WI38 (cell line): ENCODE measurements around the gene MYO9A.
A peak's percentile ranks its signal among the peaks of the same experiment; 100 is the strongest.

Experiments used
- H3K4me3 ChIP-seq: 2 replicates; pipeline ENCODE4 v1.5.1; 2011; ENCODE audit warnings: low read depth, mild to moderate bottlenecking, control low read depth, low read length
- TF ChIP-seq, protein P1 (sequence below): IDR thresholded peaks from 2 replicates; pipeline ENCODE4 v1.5.1; 2012; ENCODE audit warnings: low read depth, mild to moderate bottlenecking, control low read depth, low read length

The MYO9A gene

DNA sequence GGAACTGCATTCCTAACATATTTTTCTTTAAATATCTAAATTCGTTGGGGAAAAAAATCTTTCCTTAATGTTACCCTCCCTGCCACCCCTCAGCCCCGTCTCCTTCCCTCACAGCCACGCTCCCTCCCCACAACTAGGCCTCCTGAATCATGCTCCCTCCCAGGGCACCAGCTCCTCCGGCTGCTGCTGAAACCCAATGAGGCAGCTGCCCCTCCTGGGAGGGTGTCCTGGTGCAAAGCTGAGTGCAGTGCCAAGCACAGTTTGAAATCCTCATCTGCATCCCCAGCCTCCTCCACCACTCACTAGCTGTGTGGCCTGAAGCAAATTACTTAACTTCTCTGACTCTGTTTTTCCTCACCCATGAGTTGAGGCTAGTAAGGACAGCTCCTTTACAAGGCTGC, 310.3 kb downstream of the MYO9A start:
- TF ChIP-seq, protein P1, sequence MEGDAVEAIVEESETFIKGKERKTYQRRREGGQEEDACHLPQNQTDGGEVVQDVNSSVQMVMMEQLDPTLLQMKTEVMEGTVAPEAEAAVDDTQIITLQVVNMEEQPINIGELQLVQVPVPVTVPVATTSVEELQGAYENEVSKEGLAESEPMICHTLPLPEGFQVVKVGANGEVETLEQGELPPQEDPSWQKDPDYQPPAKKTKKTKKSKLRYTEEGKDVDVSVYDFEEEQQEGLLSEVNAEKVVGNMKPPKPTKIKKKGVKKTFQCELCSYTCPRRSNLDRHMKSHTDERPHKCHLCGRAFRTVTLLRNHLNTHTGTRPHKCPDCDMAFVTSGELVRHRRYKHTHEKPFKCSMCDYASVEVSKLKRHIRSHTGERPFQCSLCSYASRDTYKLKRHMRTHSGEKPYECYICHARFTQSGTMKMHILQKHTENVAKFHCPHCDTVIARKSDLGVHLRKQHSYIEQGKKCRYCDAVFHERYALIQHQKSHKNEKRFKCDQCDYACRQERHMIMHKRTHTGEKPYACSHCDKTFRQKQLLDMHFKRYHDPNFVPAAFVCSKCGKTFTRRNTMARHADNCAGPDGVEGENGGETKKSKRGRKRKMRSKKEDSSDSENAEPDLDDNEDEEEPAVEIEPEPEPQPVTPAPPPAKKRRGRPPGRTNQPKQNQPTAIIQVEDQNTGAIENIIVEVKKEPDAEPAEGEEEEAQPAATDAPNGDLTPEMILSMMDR = no peak
- H3K4me3 ChIP-seq = no peak overlapping the region

DNA sequence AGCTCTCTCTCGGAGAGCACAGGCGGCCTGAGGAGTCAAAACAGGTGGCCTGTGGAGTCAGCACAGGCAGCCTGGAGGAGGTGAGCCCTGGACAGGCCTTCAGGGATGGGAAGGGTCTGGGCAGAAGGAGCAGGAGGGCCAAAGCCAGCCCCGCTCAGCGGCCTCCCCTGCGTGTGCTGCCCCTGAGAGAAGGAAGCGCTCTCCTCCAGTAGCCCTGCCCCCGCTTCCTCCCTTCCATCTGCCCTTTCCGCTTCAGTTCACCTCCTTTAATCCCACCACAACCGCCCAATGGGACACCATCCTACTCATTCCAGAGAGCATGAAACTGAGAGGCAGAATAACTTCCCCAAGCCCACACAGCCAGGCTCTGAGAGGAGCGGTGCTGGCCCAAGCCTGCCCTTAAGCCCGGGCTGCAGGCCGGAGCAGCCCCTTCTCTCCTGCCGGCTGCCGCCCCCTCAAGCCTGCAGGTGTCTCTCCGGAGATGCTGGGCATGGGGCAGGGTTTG, 310.8 kb downstream of the MYO9A start:
- TF ChIP-seq, protein P1 = no peak
- H3K4me3 ChIP-seq = no peak overlapping the region

DNA sequence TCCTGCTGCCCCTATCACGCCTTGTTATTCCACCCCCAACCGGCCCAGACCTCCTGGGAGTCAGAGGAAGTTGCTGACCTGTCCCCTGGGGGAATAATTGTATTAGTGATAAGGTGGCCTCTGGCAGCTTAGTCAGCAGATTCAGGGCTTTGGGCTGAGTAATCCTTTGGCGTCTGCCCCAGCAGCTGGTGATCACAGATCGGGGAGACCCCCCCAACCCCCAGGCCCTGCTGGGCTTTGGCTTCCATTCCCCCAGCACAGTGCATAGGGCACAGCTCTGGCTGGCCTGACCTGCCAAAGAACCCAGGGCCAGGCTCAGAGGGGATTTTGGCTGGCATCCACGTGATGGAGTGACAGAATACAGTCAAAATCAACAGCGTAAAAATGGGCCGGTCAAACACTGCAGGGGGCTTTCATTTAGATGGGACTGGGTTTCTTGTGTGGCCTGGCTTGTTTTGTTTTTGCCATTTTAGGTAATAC, 311.5 kb downstream of the MYO9A start:
- TF ChIP-seq, protein P1 = no peak
- H3K4me3 ChIP-seq = no peak overlapping the region

DNA sequence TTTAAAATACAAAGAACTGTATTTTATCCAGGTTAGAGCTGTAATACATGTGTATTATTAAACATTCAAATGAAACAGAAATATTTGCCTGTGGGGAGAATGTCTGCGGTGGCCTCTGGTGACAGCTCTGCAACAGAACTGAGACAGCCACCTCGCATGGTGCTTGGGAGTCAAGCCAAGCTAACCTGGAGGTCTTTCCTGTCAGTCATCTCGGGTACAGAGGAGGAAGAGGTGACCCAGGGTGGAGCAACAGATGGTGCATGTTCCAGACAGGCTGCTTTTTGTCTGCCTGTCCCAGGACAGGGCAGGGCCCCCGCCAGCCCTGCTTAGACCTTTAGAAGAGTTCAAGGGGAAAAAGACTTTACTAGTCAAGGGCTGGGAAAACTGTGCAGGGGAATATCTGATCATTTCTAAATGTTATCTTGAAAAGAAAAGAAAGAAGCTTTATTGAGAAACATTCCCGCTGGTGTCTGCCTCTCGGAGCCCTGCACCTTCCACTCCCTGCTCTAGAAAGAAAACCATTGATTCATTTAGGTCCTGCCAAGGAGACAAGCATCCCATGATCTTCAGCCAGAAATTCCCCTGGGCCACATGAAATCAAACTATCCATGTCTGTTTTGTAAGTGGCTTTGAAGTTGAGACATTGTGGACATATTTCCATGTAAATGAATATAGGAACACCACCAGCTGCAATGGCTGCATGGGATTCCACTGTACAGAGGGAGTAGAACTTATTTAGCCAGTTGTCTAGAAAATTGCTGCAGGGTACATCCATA, 313.1 kb downstream of the MYO9A start:
- no peak overlapping the region for H3K4me3 ChIP-seq
- TF ChIP-seq, protein P1 = no peak

DNA sequence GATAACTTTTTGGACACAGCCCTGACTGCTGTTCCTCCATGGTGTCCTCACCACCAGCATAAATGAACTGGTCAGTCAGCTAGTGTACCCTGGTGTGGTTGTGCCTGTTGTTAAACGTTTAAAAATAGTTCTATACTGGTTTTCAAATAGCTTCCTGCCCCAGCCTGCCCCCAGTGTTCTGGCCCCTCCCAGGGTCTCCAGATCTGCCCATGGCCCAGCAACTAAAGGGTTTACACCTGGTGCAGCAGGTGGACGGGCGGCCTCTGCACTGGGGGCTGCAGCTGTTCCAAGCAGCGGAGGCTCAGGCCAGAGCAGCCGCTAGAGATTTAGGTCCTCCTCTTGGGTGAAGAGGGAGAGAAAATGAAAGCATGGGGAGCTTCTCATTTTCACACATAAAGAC, 313.7 kb downstream of the MYO9A start:
- no peak overlapping the region for H3K4me3 ChIP-seq
- TF ChIP-seq, protein P1 = no peak

DNA sequence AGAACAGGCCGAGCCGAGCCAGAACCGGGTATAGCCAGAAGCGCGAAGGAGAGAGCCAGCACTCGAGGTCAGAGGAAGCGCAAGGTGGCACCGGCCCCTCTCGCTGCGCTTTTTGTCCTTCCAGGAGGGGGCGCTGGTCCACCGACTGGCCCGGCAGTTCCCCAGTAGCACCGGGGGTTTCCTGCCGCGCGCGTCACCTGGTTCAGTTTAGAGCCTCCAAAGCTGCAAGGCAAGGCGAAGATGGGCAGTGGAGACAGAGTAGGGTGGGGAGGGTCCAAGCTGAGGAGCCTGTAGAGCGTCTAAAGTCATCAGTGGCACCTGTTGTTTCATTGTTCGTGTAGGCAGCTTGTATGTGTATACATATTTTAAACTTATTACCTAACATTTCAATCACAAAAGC, 315.2 kb downstream of the MYO9A start:
- TF ChIP-seq, protein P1 = peak; percentile 20; the same call in 1 of the 2 replicates
- H3K4me3 ChIP-seq = no peak overlapping the region

DNA sequence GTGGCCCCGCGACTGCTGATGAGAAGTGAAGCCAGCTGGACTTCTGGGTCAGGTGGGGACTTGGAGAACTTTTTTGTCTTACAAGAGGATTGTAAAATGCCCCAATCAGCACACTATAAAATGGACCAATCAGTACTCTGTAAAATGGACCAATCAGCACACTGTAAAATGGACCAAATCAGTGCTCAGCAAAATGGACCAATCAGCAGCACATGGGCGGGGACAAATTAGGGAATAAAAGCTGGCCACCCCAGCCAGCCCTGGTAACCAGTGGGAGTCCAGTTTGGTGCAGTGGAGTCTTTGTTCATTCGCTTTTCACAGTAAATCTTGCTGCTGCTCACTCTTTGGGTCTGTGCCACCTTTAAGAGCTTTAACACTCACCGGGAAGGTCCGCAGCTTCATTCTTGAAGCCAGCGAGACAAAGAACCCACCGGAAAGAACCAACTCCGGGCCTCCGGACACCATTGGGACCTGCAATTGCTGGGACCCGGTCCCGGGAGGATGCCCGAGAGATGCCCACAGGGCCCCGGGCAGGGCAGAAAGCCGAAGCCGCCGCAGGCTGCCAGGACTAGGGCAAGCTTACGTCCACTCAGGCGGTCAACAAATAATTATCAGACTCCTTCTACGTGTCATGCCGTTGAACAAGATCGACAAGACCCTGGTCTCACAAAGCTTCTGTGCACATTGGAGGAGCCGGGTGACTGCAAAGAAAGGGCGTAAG, 315.9 kb downstream of the MYO9A start:
- TF ChIP-seq, protein P1 = no peak
- no peak overlapping the region for H3K4me3 ChIP-seq
